ENCODE measurements around the gene USP22. TPM values are rescaled to one million over a fixed set of nuclear protein-coding genes. Genes with fewer than 3 reads are reported as not detected.

The USP22 gene
- total and polyA plus RNA-seq, 2 of the 13 experiments (the other 11 are each of a cell fraction or from before 2014, with no cell fraction given) = 98.0 to 130 TPM

GRCh38 chr17:21007646-21008045, 35.2 kb downstream of the USP22 start (continued):
- TF ChIP-seq, protein P1, sequence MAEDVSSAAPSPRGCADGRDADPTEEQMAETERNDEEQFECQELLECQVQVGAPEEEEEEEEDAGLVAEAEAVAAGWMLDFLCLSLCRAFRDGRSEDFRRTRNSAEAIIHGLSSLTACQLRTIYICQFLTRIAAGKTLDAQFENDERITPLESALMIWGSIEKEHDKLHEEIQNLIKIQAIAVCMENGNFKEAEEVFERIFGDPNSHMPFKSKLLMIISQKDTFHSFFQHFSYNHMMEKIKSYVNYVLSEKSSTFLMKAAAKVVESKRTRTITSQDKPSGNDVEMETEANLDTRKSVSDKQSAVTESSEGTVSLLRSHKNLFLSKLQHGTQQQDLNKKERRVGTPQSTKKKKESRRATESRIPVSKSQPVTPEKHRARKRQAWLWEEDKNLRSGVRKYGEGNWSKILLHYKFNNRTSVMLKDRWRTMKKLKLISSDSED (CRISPR knock-in tag; IDR thresholded peaks at IDR 0.05) = no peak
- TF ChIP-seq AGO1 (IDR thresholded peaks at IDR 0.05; ENCODE audit: low read depth, low read length, poor library complexity, severe bottlenecking) (no peak), MAF1 (CRISPR knock-in tag; IDR thresholded peaks at IDR 0.05; ENCODE audit: borderline replicate concordance) (no peak)

DNA sequence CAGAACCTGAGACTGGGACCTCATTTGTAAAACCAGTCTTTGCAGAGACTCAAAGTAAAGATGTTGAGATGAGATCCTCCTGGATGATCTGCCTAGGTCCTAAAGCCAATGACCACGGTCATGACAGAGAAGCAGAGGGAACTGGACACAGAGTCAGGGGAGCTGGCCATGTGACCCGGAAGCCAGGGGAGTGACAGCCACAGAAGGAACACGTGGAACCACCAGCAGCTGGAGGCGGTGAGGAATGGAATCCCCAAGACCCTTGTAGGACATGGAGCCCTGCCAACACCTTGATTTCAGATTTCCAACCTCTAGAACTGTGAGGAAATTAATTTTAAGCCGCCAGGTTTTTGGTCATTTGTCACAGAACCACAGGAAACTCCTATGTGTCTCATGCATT, 37.0 kb downstream of the USP22 start:
- no TSS peak for BruUV-seq (replicated peaks)
- intact Hi-C loops (cut with micrococcal nuclease; ENCODE audit: unreplicated experiment) (no loop called here), in situ Hi-C loops (cut with HindIII; ENCODE audit: extremely low pct_ligation_motif_present, low pct_unique_long_range_greater_than_20kb) (no loop called here)
- TF ChIP-seq IRF1 (CRISPR knock-in tag; IDR thresholded peaks at IDR 0.05; ENCODE audit: low read depth) (no peak), ZNF446 (CRISPR knock-in tag; IDR thresholded peaks at IDR 0.05) (no peak), GFI1 (CRISPR knock-in tag; IDR thresholded peaks at IDR 0.05; ENCODE audit: borderline replicate concordance) (no peak), BRF2 (CRISPR knock-in tag; IDR thresholded peaks at IDR 0.05) (no peak), HINFP (CRISPR knock-in tag; IDR thresholded peaks at IDR 0.05; ENCODE audit: low read depth) (no peak), POLR2G (IDR thresholded peaks at IDR 0.05; ENCODE audit: low read depth, low read length) (peak; percentile 36; the same call in 1 of the 2 replicates)
- TF ChIP-seq, protein P2, sequence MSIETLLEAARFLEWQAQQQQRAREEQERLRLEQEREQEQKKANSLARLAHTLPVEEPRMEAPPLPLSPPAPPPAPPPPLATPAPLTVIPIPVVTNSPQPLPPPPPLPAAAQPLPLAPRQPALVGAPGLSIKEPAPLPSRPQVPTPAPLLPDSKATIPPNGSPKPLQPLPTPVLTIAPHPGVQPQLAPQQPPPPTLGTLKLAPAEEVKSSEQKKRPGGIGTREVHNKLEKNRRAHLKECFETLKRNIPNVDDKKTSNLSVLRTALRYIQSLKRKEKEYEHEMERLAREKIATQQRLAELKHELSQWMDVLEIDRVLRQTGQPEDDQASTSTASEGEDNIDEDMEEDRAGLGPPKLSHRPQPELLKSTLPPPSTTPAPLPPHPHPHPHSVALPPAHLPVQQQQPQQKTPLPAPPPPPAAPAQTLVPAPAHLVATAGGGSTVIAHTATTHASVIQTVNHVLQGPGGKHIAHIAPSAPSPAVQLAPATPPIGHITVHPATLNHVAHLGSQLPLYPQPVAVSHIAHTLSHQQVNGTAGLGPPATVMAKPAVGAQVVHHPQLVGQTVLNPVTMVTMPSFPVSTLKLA (IDR thresholded peaks at IDR 0.05) = no peak
- TF ChIP-seq, protein P3, sequence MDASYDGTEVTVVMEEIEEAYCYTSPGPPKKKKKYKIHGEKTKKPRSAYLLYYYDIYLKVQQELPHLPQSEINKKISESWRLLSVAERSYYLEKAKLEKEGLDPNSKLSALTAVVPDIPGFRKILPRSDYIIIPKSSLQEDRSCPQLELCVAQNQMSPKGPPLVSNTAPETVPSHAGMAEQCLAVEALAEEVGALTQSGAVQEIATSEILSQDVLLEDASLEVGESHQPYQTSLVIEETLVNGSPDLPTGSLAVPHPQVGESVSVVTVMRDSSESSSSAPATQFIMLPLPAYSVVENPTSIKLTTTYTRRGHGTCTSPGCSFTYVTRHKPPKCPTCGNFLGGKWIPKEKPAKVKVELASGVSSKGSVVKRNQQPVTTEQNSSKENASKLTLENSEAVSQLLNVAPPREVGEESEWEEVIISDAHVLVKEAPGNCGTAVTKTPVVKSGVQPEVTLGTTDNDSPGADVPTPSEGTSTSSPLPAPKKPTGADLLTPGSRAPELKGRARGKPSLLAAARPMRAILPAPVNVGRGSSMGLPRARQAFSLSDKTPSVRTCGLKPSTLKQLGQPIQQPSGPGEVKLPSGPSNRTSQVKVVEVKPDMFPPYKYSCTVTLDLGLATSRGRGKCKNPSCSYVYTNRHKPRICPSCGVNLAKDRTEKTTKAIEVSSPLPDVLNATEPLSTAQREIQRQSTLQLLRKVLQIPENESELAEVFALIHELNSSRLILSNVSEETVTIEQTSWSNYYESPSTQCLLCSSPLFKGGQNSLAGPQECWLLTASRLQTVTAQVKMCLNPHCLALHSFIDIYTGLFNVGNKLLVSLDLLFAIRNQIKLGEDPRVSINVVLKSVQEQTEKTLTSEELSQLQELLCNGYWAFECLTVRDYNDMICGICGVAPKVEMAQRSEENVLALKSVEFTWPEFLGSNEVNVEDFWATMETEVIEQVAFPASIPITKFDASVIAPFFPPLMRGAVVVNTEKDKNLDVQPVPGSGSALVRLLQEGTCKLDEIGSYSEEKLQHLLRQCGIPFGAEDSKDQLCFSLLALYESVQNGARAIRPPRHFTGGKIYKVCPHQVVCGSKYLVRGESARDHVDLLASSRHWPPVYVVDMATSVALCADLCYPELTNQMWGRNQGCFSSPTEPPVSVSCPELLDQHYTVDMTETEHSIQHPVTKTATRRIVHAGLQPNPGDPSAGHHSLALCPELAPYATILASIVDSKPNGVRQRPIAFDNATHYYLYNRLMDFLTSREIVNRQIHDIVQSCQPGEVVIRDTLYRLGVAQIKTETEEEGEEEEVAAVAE (CRISPR knock-in tag; IDR thresholded peaks at IDR 0.05; ENCODE audit: borderline replicate concordance) = no peak
- Histone ChIP-seq H3K27ac (ENCODE audit: extremely low read length, insufficient read depth, low read length) (no peak overlapping the region), H2AFZ (ENCODE audit: low read length) (no peak overlapping the region), H3K4me2 (ENCODE audit: low read depth, low read length) (no peak overlapping the region), H3K9me3 (ENCODE audit: low read length) (no peaks in the 10 kb centered on the region), H3K79me2 (ENCODE audit: insufficient read depth, low read length) (no peaks in the 10 kb centered on the region), H3K27me3 (ENCODE audit: control insufficient read depth in 1 of 2, insufficient read depth in 2 of 2, low read length in 2 of 2) (no peaks in the 10 kb centered on the region), H3K36me3 (replicated peaks in 1 of 2; ENCODE audit: control insufficient read depth in 1 of 2, insufficient read depth in 2 of 2, low read length in 2 of 2) (peaks cover 57 to 93% of the 10 kb centered on the region in 2 experiments), H4K20me1 (ENCODE audit: insufficient read depth, low read length) (peaks cover 23% of the 10 kb centered on the region; the same call in 1 of the 2 replicates), H3K4me3 (replicated peaks in 1 of 3; ENCODE audit: insufficient read depth in 1 of 3, low read depth in 2 of 3, low read length in 3 of 3) (no peak overlapping the region), H3K9ac (ENCODE audit: insufficient read depth, low read depth, low read length) (no peak overlapping the region), H3K4me1 (ENCODE audit: insufficient read depth, low read length) (peaks cover 13% of the 10 kb centered on the region)
- ChIA-PET CTCF (ENCODE audit: low intra/inter-chr PET ratio, low total read pairs) (no interaction called here), POLR2A (interaction anchor here (1.7 kb wide), 1 partner anchor 37 kb away, joined by 5 read pairs; the partner anchor contains the start of gene USP22)
- DNase-seq (ENCODE audit: low spot score) = no peak
- no peak for FAIRE-seq
- no peak for ATAC-seq
- 95% methylated on average over 4 of the region's 5 CpGs for WGBS (ENCODE audit: low lambda C conversion rate)
